ENCODE measurements around the gene LTK. TPM values are rescaled to one million over a fixed set of nuclear protein-coding genes. Genes with fewer than 3 reads are reported as not detected.

The LTK gene
- polyA plus RNA-seq, 1 donor, result 1.7 TPM

- no peak for DNase-seq
These were observed 16.8 kb upstream of the LTK start for GRCh38 chr15:41530363-41530956.

DNA sequence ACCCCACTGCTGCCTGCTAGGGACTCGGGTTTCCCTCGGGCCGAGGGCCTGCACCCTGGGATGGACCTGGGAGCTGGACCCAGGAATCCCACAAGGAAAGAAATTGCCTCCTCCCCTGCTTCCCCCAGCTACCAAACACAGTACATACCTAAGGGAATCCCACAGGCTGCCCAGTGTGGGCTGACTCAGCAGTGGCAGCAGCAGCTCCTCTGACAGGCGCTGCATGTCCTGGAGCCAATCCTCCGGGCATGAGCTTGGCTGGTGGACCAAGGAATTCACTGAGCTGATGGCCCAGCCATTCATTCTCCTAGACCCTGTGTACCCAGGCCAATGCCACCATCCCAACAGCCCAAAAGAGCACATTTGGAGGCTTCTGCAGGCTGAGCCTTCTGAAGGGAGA, 9.5 kb upstream of the LTK start:
- DNase-seq, result no peak

DNA sequence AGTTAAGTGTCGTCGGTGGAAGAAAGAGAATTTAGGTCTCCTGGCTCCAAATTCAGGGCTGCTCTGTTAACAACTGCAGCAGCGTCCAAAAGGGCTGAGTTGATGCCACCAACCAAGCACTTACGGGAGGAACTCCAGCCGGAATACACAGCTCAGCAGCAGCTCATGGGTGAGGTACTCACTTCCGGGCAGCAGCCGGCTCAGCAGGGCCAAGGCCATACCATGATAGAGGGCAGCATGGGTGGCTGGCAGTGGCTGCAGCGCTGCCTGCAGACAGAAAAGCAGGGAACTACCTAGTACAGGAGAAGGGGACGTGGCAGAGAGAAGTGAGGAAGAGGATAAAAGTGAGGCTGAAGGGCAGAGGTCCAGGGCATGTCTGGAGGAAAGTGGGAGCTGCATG, 8.0 kb upstream of the LTK start:
- DNase-seq, result no peak

GRCh38 chr15:41520636-41521035, 7.0 kb upstream of the LTK start:
- no peak for DNase-seq

DNA sequence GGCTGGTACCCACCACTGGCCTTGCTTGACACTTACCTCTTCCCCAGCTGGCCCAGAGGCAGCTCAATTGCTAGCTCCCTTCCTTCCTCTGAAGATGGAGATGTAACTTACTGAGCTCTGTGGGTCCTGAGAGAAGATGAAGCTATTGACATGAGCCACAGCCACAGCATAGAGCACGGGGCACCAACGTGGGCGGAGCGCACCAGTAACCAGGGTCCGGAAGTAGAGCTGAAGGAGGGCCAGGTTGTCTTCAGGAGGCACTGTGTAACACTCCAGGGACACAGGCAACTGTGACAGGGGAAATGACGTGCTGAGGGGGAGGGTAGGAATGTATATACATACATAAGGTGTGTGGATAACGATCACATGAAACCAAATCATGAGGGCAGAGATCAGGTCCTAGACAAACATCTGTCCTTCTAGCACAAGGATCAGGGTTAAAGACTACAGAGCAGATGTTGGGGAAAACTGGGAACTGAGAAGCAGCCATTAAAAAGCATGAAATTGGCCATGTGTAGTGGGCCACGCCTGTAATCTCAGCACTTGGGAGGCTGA, 4.3 kb upstream of the LTK start:
- DNase-seq, result no peak

DNA sequence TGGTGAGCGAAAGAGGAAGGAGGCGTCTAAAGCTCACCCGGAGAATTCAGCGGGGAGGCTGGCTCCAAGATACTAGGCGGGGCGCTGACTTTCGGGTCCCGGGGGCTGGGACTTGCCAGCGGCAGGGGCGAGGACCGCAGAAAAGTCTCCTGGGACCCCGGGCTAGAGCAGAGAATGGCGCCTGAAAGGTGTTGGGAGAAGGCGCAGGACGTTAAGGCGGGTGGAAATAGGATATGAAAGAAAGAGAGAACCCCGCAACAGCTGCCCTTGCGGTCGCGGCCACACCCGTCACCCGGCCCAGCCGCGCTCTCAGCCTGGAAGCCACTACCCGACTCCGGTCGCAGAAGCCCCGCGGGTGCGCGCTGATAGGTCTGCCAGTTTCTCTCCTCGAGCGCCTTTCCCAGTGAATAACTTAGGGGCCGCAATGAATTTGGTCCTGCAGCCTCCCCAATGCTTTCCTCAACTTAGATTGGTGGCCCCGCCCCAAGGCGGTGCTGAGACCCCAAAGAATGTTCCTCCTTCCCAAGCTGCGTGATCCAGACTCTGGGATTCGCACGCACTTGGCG, 604 bp downstream of the LTK start:
- no peak for DNase-seq

DNA sequence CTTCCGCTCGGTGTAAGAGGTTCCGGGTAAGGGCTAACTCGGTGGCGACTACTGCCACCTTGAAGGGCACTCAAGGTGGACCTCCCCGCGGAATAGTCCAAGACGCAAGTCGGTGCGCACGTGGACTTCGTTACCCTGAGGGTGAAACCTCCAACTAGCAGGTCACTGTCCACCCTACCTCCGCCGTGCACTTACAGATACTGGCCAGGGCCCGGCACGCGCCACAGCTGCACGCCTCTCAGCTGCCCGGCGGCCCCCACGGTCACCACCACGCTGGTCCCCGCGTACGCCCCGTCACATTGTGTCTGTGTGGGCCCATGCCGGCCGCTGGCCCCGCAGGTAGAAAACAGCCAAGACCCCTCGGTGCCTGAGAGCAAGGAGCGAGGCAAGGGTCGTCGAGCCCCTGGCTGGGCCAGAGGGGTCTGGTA, 1.1 kb downstream of the LTK start:
- DNase-seq, result no peak

GRCh38 chr15:41511899-41512369, 1.7 kb downstream of the LTK start:
- no peak for DNase-seq

DNA sequence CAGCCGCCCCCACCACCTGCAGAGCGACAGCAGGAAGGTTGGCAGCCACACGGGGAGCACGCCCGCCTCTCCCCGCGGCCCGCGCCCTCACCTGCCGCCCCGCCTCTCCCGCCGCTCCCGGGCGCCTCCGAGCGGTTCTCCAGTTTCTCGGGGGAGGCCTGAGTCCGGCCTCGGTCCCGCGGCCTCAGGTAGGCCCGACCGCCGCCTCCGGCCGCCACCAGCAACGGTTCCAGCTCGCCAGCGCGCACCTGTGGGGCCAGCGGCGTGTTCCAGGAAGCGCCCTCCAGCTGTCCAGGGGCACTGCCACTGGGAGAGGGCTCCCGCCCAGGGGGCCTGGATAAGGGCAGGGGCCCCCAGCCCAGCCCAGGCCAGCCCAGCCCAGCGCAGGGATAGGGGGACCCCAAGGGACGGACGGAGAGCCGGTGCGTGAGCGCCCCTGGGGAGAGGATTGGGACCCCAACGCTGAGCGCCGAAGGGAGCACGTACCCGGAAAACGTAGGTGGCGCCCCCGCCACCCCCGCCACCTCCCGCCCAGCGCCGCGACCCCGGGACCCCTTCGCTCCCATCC, 2.2 kb downstream of the LTK start:
- DNase-seq, result no peak

- no peak for DNase-seq
These were observed 2.9 kb downstream of the LTK start for GRCh38 chr15:41510728-41511127.

DNA sequence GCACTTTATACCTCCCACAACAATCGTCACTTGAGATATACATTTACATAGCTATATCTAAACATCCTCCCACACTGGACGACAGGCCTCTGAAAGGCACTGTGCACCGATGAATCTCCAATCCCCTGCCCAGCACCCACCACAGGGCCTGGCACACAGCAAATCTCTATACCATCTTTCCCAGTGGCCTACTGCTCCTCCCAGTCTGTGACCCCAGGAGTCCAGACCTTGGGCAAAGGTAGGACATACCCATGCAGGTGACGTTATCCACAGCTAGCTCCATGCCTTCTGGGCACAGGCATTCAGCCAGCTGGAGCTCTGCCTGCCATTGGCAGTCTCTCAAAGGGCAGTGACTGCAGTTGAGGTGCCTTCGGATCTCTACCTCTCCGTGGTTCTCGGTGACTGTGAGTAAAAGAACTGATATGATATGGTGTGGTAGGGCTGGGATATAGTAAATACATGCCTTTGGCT, 5.8 kb downstream of the LTK start:
- no peak for DNase-seq

DNA sequence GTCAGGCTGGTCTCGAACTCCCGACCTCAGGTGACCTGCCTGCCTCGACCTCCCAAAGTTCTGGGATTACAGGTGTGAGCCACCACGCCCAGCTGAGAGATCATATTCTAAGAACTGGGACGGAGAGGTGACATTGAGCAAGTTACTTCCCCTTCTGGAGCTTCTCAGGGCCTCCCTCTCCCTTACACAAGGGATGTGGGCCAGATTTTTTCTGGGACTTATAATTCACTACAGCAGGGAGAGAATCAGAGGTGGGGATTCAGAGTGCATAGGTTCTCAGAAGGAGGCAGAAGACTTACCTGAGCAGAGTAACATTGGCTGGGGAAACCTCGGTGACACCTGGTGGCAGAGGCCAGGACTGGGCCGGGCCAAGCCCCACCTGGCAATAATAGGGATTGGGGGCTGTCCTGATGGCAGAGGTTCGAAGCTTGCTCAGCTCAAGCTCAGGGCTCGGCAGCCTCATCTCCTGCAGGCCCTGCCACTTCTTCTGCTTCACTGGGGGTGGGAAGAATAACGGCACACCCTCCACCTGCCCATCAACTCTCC, 6.8 kb downstream of the LTK start:
- no peak for DNase-seq

DNA sequence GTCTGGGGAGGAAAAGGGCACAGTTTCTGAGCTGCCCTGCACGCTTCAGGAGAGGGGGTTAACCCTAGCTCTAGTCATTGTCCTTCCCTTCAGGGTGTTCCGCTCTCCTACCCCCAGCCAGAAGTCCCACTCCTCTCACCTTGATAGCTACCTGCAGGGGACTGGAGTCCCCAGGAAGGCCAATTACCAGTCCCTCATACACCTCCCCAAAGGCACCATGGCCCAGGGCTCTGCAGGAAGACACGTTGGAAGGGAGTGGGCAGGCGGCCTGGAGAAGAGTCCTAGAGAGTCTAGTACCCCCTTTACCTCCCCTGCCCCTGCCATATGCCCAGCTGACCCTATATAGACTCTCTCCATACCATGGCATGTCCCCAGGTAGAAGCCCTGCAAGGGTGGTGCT, 7.9 kb downstream of the LTK start:
- DNase-seq, result no peak

GRCh38 chr15:41504751-41505492, 8.7 kb downstream of the LTK start:
- no peak for DNase-seq

- DNase-seq, result no peak
These were observed 10.0 kb downstream of the LTK start for GRCh38 chr15:41503669-41504010.

GRCh38 chr15:41502795-41503668, 10.6 kb downstream of the LTK start:
- no peak for DNase-seq

DNA sequence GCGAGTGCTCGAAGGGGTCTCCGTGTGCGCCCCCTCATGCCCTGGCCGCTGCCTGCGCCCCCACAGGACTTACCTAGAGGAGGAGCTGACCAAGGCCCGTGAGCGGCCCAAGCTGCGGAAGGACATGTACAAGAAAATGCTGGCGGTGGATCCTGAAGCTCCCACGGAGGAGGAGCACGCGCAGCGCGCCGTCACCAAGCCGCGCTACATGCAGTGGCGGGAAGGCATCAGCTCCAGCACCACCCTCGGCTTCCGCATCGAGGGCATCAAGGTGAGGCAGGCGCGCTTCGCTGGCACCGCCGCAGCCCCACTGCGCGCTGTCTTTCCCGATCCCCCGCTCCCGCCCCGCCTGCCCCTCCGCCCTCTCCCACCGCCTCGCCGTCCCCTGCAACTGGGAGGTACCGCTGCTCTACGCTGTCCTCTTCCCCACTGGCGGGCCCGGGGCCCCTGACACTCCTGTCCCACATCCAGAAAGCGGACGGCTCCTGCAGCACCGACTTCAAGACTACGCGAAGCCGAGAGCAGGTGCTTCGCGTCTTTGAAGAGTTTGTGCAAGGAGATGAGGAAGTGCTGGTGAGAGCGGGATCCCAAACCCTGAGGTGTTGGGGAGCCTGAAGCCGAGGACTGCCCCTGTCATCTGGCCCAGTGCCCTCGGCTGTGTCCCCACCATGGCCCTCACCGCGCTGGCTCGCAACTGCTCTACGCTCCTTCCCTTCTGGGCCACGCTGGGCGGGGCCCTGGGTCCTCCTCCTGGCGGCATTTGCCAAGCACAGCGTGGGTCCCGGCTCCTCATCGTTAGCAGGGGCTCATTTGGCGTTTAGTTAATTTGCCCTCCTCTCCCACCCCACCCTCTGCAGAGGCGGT, 11.5 kb downstream of the LTK start:
- no peak for DNase-seq

- no peak for DNase-seq
These were observed 12.3 kb downstream of the LTK start for GRCh38 chr15:41501191-41501917.

- DNase-seq, result no peak
These were observed 14.3 kb downstream of the LTK start for GRCh38 chr15:41499109-41499851.
